ENCODE measurements around the gene CCHCR1.

CCHCR1 gene

GRCh38 chr6:31096656-31097055 is 60.9 kb downstream of the CCHCR1 start:
- no peak for DNase-seq

GRCh38 chr6:31096215-31096614 is 61.4 kb downstream of the CCHCR1 start:
- no peak for DNase-seq

DNA sequence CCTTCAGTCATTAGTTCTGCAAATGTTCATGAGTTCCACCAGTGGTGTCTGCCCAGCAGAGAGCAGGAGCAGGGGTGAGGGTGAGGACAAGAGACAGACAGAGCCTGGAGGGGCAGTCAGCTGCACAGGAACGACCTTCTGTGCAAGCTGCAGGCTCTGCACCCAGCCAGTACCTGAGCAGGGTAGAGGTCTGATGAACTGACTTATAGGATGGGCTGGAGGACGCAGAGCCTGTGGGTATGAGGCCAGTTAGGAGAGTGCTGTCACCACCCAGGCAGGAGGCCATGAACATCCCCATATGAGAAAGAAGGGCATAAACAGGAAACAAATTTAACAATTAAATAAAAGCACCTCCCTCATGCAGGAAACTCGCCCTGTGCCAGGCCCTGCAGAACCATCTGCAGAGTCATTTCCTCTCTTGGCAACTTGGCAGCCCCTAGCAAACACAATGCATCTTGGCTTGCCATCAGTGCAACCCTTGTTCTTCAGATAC is 63.2 kb downstream of the CCHCR1 start:
- peak; percentile 12 for DNase-seq

DNA sequence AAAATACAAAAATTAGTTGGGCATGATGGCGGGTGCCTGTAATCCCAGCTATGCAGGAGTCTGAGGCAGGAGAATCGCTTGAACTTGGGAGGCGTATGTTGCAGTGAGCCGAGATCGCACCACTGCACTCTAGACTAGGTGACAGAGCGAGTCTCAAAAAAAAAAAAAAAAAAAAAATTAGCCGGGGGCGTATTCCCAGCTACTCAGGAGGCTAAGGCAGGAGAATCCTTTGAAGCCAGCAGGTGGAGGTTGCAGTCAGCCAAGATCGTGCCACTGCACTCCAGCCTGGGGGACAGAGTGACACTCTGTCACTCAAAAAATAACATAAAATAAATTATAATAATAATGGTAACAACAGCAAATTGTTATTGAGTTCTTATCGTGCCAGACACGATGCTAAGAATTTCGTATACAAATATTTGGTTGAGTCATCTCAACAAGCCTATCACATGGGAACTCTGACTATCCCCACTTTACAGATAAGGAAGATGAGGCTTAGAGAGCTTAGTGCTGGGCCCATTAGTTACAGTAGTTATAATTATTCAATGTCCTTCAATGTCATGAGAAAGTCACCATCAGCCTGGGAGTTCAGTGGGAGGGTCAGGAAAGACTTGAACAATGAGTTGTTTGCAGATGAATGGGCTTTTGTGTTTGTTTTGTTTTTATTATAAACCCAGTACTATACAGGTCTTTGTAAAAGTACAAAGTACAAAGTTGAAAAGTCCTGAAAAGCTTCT is 64.7 kb downstream of the CCHCR1 start:
- no peak for DNase-seq

All from T-helper 9 cell (primary cell).